GM21526 (cell line): ENCODE measurements around the gene PBX3.

Experiments
- ATAC-seq: cut with Tn5 transposase; IDR thresholded peaks from one replicate; pipeline ENCODE4 v1.9.1; 2021; ENCODE audit warnings: moderate library complexity; ENCODE audit not compliant: unreplicated experiment, low FRiP score

The PBX3 gene

DNA sequence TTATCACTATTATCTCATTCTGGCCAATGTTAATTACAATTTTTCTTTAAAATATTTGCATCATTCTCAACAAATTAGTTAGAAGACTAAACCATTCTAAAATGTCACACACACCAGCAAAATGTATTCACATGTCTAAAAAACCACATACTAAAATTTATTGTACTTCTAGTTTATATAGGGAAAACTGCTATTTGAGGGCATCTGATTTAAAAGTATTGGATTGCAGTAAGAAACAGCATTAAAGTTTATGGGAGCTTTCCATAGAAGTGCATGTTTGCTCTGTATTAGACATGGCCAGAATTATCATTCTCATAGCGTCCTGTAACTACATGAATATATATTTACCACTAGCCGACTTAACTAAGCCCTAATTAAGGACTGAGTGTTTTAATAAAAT is 150.3 kb downstream of the PBX3 start:
- ATAC-seq, result no peak

DNA sequence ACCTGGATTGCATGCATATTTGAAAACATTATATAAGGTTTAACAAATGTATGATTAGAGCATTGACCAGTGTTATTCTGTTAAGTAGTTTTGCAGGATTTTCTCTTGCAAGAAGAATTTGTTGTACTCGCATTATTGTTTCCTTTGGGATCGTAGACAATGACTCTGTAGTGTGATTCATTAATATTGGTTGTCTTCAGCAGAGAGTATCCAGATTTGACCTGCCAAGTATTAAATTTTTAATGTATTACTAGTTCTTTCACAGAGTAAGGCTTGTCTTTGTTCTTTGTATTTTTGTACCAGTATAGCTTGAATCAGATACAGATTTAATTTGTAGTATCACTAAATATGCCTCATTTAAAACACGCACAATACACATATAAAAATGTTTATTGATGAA is 155.0 kb downstream of the PBX3 start:
- ATAC-seq, result no peak

DNA sequence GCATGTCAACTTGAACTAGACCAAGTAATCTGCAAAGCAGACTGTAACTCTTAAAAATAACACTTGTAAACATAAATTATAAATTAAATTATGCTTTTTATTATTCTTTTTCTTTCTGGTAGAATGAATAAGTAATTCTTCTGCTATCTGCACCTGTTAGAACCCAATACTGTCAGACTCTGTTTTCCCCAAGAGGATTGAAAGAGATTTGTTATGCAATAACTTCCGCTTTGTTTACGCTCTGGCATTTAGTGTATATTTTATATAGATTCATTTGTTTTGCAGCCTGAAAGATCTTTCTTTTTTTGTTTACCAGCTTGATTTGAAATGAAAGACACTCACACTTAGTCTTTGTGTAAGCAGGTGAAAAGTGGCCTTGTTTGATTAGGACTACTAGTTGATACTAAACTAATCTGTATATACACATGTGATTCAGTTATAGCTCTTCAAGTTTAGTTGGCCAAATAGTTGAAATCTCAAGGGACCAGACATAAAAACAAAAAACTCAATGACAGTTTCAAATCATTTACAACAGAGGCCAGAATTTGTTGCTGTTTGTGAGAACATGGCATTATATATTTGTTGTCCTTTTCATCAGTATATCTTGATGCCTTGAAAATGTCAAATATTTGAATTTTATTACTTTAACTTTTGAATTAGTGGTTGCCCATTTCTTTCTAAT is 155.8 kb downstream of the PBX3 start:
- ATAC-seq, result no peak

DNA sequence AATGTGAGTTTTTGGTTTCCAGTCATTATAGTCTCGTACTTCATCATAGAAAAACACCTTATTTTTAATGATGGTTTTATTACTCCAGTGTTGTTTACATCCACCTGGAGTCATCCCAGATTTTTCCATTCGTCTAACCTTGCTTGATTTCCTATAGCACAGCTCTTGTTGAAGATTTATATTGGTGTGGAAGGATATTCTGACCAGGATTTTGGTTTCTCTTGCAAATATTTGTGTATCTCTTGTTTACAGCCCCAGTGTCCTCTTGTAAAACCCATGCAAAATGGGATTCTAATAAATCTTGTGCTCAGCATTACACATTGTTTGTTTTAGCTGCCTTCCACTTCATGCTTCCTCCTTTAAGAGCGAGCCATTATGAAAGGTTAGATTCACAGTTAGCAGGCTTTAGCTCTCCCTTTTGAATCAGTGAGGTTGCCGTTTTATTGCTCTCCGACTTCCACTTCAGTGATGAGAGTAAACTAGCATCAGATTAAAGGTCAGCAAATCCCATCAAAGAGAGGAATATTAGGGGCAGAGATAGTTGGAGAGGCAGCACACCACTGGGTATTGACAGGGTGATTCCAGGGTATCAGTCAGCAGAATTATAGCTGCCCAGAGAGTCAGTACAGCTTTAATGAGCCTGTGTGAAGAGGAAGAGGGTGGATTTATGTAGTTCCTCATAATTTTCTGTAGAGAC is 157.1 kb downstream of the PBX3 start:
- no peak for ATAC-seq

DNA sequence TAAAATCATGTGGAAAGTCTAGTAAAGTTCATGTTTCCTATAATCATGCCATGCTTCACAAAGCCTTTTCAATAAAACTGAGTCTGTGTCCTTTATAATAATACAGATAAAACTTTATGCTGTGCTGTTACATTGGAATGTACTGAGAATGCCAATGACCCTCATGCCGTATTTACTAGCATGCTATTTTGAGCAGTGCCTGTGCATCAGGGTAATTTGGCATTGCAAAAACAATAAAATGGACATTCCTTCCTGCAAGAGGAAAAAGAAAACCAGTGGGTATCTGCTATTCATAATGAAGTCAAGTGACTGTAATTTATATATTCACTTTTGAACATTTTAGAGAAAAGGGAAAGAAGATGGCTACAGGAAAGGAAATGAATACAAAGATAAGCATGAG is 159.0 kb downstream of the PBX3 start:
- ATAC-seq, result no peak

DNA sequence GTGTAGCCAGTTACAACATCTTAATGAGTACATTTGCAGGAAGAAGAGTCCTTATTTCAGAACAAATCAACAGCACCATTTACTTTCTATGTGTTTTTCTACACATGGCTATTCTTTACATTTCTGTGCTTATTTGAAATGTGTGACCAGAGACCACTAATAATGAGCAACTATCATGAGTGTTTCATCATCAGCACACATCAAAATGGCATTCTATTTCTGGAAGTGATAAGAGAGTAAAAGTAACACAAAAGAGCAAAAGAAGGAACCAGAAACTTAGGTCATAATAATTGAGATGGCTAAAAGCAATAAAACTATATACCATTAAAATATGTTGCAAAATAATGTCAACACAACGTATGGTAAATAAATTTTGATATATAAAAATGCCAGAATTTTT is 159.7 kb downstream of the PBX3 start:
- no peak for ATAC-seq

DNA sequence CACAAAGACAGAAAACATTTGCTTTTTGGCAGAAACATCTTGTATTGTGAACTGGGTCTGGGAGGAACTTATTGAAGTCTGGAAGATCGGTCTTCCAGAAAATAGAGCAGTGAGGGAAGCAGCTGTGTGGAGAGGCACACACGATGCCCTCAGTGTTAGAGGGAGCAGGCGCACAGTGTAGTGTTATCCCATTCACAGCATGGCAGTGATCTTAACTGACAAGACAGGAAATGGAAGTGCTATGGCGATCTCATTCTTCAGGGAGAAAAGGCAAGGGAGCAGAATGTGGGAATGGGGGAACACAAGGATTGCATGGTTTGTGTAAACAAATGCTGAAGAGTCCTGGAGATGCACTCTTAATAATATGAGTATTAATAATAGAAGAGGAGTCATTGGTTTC is 161.0 kb downstream of the PBX3 start:
- no peak for ATAC-seq

DNA sequence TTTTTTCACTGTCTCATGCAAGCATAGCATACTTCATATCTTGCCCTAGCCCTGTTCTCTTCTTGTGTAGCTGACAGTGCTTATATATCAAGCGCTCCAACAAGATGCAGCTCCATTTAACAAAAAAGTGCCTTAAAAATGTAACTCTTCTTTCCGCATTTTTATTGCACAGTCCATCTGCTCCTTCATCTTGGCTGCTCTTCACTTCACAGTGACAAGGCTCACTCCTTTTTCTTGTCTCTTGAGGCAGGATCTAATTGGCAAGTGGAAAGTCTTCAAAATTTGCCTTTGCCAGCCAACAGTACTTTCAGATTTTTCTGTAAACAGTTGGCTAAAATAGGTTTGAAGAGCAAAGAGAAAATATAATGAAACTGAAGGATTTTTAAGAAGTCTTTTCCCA is 161.8 kb downstream of the PBX3 start:
- no peak for ATAC-seq

DNA sequence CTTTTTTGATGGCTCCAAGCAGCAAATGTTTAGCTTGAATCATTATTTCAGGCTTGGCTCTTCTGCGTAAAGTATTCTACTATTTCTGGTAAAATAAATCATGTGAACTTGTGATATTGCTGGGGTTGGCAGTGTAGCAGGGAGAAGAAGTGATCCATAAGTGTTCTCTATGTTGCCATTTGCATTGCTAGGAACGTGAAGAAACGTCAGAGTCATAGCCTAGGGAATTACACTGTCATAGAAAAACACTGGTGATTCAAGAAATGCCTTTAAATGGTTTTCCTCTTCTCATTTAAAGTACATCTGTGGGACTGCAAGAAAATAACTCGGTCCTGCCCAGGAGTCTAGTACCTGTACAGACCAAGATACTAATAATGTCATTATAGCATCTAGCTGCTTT is 162.3 kb downstream of the PBX3 start:
- no peak for ATAC-seq

DNA sequence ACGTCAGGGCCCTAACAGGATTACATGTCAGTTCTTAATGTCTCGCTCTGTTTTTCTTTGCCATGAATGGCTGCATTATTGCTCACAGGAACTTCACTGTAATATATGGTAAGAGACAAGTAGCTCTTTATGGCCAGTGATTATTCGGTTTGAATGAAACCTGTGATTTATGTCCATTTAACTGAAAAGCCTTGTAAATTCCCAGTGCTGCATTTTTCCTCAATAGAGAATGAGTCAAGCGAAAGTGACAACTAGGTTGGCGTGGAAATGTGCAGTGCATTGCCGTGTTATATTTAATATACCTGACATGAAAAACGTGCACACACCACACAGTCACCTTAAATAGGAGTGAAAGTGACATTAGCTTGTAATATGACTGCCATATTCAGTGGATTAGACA is 163.1 kb downstream of the PBX3 start:
- ATAC-seq, result no peak

DNA sequence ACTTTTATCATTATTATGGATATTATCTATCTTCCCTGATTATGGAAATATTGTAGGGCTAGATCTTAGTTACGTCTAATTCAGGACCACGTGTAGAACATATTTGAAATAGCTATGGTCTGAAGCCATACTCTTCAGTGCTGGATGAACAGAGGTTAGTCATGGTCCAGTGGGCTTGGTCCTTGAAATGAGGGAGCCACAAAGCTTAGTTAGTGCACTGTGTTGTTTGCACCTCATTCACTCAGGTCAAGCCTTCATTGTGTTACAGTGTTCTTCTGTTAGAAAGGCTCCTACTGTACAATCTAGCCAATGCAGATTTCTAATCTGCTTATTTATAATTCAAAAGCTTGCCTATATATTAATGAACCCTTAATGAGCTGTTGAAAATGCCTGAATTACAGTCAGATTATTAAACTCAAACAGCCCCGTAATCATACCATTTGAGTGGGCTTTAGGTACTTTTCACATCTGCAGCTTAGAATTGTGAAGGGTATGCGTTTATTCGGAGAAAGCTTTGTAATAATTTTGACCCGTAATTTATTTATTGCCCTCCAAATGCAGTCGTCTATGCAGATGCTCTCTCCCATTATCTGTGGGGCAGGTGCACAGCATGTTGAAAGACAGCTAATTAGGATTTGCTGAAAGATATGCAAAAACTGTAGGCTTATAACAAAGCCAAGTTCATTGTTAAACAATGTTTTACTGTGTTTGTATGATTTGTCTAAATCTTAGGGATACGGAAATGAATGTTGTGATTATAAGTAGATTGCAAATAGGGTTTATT is 164.9 kb downstream of the PBX3 start:
- ATAC-seq, result no peak

DNA sequence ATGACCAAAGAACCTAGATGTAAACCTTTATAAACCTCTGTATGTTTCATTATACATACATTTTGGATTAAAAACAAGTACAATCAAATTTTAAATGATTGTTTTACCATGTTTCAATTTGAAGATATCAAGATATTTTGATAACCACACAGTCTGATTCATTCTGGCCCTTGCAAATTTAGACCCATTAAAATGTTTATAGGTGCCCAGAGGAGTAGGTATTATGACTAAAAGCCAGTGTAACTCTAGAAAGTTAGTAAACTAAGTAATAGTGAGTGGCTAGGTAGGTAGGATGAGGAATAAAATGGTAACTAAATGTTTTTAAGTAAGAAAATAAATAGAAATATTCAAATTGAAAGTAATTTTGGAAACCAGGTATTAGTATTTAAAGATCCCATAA is 165.5 kb downstream of the PBX3 start:
- no peak for ATAC-seq

DNA sequence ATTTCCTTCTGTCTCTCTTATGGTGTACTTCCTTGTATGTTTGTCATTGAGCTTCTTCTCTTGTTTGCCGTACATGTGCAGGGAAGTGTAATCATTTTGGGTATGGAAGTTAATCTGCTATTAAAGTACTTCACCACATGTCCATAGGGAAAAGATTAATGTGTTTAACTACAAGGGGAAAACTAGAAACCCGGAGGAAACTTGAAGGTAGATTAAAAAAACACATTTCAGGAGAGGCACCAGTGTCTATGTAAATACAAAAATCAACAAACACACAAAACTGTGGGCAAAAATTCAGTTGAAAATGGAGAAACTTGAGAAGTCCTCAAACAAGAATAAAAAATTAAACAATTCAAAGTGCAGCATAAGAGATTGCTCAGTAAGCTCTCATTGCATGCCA is 166.4 kb downstream of the PBX3 start:
- no peak for ATAC-seq

DNA sequence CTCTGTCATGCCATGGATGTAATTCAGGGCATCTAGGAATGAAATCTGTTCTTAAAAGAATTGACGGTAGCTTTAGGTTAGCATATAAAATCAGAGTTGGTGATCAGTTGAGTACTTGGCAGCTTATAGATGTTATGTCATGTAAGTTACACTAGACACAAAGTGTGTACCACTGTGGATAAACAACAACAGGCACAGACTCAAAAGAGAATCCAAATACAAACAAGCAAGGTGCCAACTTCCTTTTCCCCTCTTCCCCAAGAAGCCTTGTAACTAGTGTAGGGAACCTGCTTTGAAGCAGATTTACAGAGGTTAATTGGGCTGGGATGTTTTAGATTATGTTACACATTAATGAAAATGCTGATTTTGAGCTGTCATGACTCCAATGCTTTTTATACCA is 167.2 kb downstream of the PBX3 start:
- ATAC-seq, result no peak

DNA sequence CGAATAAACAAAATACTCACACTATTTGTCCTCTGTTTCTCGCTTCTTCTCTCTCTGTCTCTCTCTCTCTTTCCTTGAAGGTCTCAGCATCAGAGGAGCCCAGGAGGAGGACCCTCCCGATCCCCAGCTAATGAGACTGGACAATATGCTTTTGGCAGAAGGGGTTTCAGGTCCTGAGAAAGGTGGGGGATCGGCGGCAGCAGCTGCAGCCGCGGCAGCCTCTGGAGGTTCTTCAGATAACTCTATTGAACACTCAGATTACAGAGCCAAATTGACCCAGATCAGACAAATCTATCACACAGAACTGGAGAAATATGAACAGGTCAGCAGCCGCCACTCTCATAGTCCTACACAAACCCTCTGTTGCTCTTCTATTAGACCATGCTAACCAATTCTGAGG is 168.4 kb downstream of the PBX3 start:
- ATAC-seq, result no peak

DNA sequence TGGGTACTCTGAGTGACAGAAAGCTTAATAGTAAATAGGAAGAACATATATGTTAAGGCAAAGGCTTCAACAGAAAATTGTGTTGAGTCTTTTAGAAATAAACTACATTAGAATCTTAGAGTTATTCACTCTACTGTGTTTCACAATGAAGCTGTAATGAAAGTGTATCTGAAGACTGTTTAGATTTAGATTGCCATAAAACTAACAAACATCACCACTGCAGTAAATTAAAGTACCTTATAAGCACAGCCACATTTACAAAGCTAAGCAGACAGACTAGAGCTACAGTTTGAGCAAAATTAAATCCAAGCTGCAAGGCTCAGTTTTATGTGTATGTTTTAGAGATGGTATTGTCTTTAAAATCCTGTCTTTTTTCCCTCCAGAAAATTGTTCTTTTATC is 172.4 kb downstream of the PBX3 start:
- no peak for ATAC-seq

DNA sequence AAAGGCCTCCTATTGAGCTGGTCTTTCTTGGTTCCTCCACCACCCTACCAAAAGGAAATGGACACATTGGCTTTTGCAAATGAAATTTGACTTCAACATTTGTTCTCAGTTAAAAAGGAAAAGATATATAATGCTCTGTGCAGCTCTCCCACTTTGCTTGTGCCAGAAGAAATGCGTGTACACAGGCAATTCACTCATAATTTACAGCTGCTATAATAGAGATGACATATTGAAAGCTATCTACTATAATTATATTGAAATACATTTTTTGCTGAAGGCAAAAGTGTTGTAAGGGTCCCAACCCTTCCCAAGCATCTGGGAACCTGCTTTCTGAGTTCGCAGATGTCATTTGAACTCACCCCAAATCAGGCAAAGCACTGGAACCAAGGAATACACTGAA is 173.2 kb downstream of the PBX3 start:
- ATAC-seq, result no peak

DNA sequence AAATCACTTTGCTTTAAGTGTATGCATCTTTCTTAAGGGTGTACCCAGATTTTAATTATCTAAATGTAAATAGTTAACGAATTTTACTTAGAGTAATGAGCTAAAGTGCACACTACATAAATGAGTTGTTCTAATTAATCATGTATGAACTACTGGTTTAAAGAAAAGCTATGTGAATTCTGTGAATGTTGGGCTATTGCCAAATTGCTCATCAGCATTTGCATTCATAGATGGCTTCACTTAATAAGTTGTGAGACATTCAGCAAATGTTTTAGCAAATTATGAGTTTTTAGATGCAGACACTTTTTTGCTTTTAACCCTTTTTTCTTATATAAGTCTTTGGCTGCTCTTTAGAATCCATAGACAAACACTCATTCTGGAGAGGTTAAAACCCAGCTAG is 175.7 kb downstream of the PBX3 start:
- no peak for ATAC-seq

DNA sequence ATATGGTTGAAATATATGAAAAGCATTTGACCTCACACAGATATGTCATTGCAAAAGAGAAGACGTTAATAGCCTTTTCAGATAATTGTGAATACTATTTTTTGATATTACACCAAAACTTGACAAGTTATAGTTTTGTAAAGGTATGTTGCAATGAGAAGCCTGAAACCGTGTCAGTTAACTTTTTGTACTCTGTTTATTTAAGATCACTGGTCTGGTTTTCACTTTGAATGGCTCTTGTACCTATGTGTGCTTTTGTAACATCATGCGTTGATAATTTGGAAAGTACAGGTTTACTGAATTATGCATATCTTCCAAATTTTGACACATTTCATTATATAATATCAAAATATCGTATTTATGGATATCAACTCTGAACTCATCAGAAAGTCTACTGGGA is 177.2 kb downstream of the PBX3 start:
- ATAC-seq, result no peak

DNA sequence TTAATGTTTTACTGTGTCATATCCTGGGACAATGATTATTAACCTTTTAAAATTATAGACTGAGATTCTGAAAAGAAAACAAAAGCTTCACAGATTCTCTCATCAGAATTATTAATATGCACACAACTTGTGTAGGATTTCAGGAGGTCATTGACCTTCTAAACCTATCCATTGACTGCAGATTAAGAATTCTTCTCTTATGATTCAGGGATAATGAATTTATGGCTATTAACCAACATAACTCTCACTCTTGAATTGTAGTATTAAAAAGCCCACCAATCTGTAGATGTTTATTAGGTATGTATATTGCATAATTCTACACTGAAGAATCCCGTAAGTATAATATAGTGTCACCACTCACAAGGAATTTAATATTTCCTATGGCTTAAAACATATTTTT is 179.8 kb downstream of the PBX3 start:
- no peak for ATAC-seq

DNA sequence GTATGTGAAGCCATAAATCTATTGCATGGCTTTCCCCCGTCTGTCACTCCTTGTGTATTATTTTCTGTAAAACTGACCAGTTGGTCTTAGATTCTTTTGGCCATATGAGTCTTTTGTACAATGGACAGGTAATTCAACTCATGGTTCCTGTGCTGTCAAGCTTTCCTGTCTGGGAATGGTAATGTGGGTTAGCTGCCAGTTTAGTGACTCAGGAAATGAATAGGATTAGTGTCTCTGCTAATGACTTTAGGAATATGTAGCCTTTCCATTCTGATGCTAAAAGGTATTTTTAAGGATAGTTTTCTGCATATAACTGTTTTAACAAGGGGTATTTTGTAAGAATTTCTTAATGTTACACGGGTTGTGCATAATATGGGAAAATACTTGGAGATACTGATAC is 182.7 kb downstream of the PBX3 start:
- ATAC-seq, result no peak

DNA sequence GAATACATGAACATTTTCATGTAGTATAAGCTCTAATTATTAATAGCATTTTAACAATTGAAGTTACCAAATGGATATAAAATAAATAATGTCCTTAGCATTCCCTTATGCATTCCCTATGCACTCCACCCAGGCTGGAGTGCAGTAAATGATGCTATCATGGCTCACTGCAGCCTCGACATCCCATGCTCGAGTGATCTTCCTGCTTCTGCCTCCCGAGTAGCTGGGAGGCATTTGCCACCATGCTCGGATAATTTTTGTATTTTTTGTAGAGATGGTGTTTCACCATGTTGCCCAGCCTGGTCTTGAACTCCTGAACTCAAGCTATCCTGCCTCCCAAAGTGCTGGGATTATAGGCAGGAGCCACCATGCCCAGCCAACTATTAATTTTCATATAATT is 184.0 kb downstream of the PBX3 start:
- no peak for ATAC-seq
